ENCODE measurements around the gene EMILIN2. TPM values are rescaled to one million over a fixed set of nuclear protein-coding genes. Genes with fewer than 3 reads are reported as not detected.

EMILIN2 gene
- total and polyA plus RNA-seq, 2 donors (not counting 1 experiment from before 2014, with no cell fraction given), result 2.5 to 48.2 TPM

DNA sequence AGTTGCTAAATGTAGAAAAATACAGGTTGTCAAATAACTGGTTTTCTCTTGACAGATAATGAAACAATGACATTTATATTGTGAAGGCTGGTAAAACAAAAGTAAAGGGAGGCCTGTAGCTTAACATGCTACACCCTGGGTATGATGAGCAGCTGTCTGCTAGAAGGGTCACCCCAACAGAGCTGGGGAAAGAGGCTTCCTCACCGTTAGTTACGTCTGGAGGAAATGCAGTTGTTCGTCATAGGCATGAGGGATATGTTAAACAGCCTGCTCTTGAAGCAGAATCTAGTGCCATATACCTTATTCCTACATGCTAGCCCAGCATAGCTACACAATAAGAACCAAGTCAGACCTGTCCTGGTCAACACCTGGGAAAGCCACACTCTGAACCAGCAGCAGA, 116.2 kb downstream of the EMILIN2 start:
- Histone ChIP-seq H3K4me1 (ENCODE audit: control insufficient read depth in 2 of 2, insufficient read depth in 2 of 2, low read length in 2 of 2) (peaks cover 77 to 81% of the 10 kb centered on the region in 2 donors), H4K20me1 (ENCODE audit: control insufficient read depth, insufficient read depth, low read length, poor library complexity, severe bottlenecking) (no peaks in the 10 kb centered on the region), H2AFZ (ENCODE audit: insufficient read depth, low read depth, low read length, poor library complexity, severe bottlenecking) (peak overlapping the region; percentile 46), H3K4me3 (ENCODE audit: control extremely low read depth in 1 of 5, extremely low read depth in 1 of 5, insufficient read depth in 1 of 5, low read depth in 2 of 5, low read length in 4 of 5) (peak overlapping the region in 1 of 5 experiments; percentile 19), H3K9me3 (ENCODE audit: control extremely low read depth in 1 of 3, control insufficient read depth in 2 of 3, insufficient read depth in 1 of 3, low read length in 2 of 3) (no peaks in the 10 kb centered on the region), H3K9ac (ENCODE audit: low read length) (no peak overlapping the region), H3K27ac (ENCODE audit: low read length in 2 of 2) (peak overlapping the region; percentile 28 to 82), H3K79me2 (ENCODE audit: control insufficient read depth, insufficient read depth, low read length) (peaks cover 71% of the 10 kb centered on the region), H3K27me3 (replicated peaks in 1 of 4; ENCODE audit: control extremely low read depth in 1 of 4, control insufficient read depth in 3 of 4, insufficient read depth in 4 of 4, low read length in 3 of 4) (no peaks in the 10 kb centered on the region), H3K36me3 (replicated peaks in 1 of 2; ENCODE audit: control extremely low read depth in 1 of 2, control insufficient read depth in 1 of 2, extremely low read depth in 1 of 2, insufficient read depth in 2 of 2, low read length in 1 of 2) (no peaks in the 10 kb centered on the region), H3K4me2 (replicated peaks; ENCODE audit: low read depth, low read length, poor library complexity, severe bottlenecking) (peak overlapping the region; percentile 78)
- H3K27me3 Mint-ChIP-seq, result no peaks in the 10 kb centered on the region
- intact Hi-C loops (cut with micrococcal nuclease), result no loop called here
- ChIA-PET CTCF (interaction anchor here (0.7 to 7.9 kb wide), 8 partner anchors 8 to 285 kb away, joined by 3 to 79 read pairs (median 8); partner anchors contain the start of gene MYL12A), POLR2A (no interaction called here)
- peaks cover 76% of the 10 kb centered on the region for H3K4me1 Mint-ChIP-seq
- DNase-seq (peak; percentile 66), ATAC-seq (ENCODE audit: low read depth) (peak; percentile 31)
- WGBS (ENCODE audit: insufficient coverage), result 20% methylated on average over 1 of the region's 3 CpGs
- H3K27ac Mint-ChIP-seq, result peak overlapping the region; percentile 90
- H3K4me3 Mint-ChIP-seq, result peak overlapping the region; percentile 60
- TF ChIP-seq CTCF (IDR thresholded peaks at IDR 0.05), result no peak
- no peak for TF ChIP-seq EZH2 (IDR thresholded peaks at IDR 0.05; ENCODE audit: borderline replicate concordance, insufficient read depth, low read depth, low read length, poor library complexity, severe bottlenecking)
- H3K9me3 Mint-ChIP-seq (ENCODE audit: insufficient read depth), result no peaks in the 10 kb centered on the region

DNA sequence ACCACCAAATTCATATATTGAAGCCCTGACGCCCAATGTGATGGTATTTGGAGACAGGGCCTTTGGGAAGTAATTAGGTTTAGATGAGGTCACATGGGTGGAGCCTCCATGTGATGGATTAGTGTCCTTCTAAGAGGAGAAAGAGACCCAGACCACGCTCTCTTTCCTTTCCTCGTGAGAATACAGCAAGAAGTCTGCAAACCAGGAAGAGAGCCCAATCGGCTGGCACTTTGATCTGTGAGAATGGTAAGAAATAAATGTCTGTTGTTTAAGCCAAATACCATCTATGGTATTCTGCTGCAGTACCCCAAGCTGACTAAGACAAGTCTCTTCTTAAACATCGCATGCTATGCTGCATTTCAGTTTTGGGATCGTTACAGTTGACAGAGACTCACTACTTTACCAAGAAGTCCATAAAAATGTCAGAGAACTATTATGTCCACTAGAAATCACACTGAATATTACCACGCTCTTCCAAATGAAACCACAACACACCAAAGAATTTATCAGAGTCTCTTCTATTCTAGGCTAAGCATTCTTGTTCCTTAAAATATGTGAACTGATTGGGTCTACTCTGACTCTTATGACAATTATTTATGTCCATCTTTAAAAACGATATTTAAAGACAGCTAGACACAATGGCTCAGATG, 117.7 kb downstream of the EMILIN2 start:
- Histone ChIP-seq H3K4me2 (replicated peaks; ENCODE audit: low read depth, low read length, poor library complexity, severe bottlenecking) (no peak overlapping the region), H3K36me3 (replicated peaks in 1 of 2; ENCODE audit: control extremely low read depth in 1 of 2, control insufficient read depth in 1 of 2, extremely low read depth in 1 of 2, insufficient read depth in 2 of 2, low read length in 1 of 2) (no peaks in the 10 kb centered on the region), H3K4me3 (ENCODE audit: control extremely low read depth in 1 of 5, extremely low read depth in 1 of 5, insufficient read depth in 1 of 5, low read depth in 2 of 5, low read length in 4 of 5) (no peak overlapping the region), H3K4me1 (ENCODE audit: control insufficient read depth in 2 of 2, insufficient read depth in 2 of 2, low read length in 2 of 2) (peaks cover 77 to 81% of the 10 kb centered on the region in 2 donors), H3K27me3 (replicated peaks in 1 of 4; ENCODE audit: control extremely low read depth in 1 of 4, control insufficient read depth in 3 of 4, insufficient read depth in 4 of 4, low read length in 3 of 4) (no peaks in the 10 kb centered on the region), H4K20me1 (ENCODE audit: control insufficient read depth, insufficient read depth, low read length, poor library complexity, severe bottlenecking) (no peaks in the 10 kb centered on the region), H3K9ac (ENCODE audit: low read length) (no peak overlapping the region), H3K9me3 (ENCODE audit: control extremely low read depth in 1 of 3, control insufficient read depth in 2 of 3, insufficient read depth in 1 of 3, low read length in 2 of 3) (no peaks in the 10 kb centered on the region), H3K79me2 (ENCODE audit: control insufficient read depth, insufficient read depth, low read length) (peaks cover 80% of the 10 kb centered on the region), H3K27ac (ENCODE audit: low read length in 2 of 2) (no peak overlapping the region), H2AFZ (ENCODE audit: insufficient read depth, low read depth, low read length, poor library complexity, severe bottlenecking) (no peak overlapping the region)
- ChIA-PET CTCF (interaction anchor here (1.1 to 3.4 kb wide), 3 partner anchors 21 to 282 kb away, joined by 6 to 9 read pairs (median 9); no protein-coding TSS in a partner anchor), POLR2A (no interaction called here)
- Mint-ChIP-seq H3K4me3 (peak overlapping the region; percentile 11), H3K4me1 (peaks cover 77% of the 10 kb centered on the region), H3K27me3 (no peaks in the 10 kb centered on the region), H3K27ac (peak overlapping the region; percentile 8), H3K9me3 (ENCODE audit: insufficient read depth) (no peaks in the 10 kb centered on the region)
- intact Hi-C loops (cut with micrococcal nuclease), result no loop called here
- 93% methylated on average over 3 of the region's 8 CpGs for WGBS (ENCODE audit: insufficient coverage)
- no peak for ATAC-seq (ENCODE audit: low read depth)
- TF ChIP-seq CTCF (IDR thresholded peaks at IDR 0.05) (no peak), EZH2 (IDR thresholded peaks at IDR 0.05; ENCODE audit: borderline replicate concordance, insufficient read depth, low read depth, low read length, poor library complexity, severe bottlenecking) (no peak)
- no peak for DNase-seq
